H9 (cell line): ENCODE data around the gene TJP3. TPM values are rescaled to one million over a fixed set of nuclear protein-coding genes. Genes with fewer than 3 reads are reported as not detected.

ENCODE experiments used
- DNase-seq: peaks from one replicate; pipeline ENCODE4 v3.0.0-alpha.2; 2017
- H2AFZ ChIP-seq: one replicate; pipeline ENCODE4 v1.6.1; 2013; ENCODE audit warnings: mild to moderate bottlenecking, low read length, control low read depth, moderate library complexity
- H2AK5ac ChIP-seq: 2 replicates; pipeline ENCODE4 v1.6.1; 2013; ENCODE audit warnings: low read length, control low read depth, mixed read lengths; ENCODE audit not compliant: insufficient read length
- H2BK120ac ChIP-seq: one replicate; pipeline ENCODE4 v1.6.1; 2013; ENCODE audit warnings: low read depth, mild to moderate bottlenecking, low read length, control low read depth, inconsistent platforms; ENCODE audit not compliant: poor library complexity, severe bottlenecking
- H2BK12ac ChIP-seq: 2 replicates; pipeline ENCODE4 v1.6.1; 2013; ENCODE audit warnings: low read length, control low read depth, mixed read lengths, low read depth; ENCODE audit not compliant: insufficient read length
- H2BK15ac ChIP-seq: 2 replicates; pipeline ENCODE4 v1.6.1; 2013; ENCODE audit warnings: low read depth, low read length, control low read depth
- H2BK20ac ChIP-seq: one replicate; pipeline ENCODE4 v1.6.1; 2013; ENCODE audit warnings: low read depth, mild to moderate bottlenecking, low read length, control low read depth, inconsistent platforms; ENCODE audit not compliant: poor library complexity, severe bottlenecking
- H2BK5ac ChIP-seq: 2 replicates; pipeline ENCODE4 v1.6.1; 2013; ENCODE audit warnings: low read length, control low read depth, mixed read lengths; ENCODE audit not compliant: insufficient read length
- H3K14ac ChIP-seq: 2 replicates; pipeline ENCODE4 v1.6.1; 2013; ENCODE audit warnings: low read length, control low read depth; ENCODE audit not compliant: insufficient read depth
- H3K18ac ChIP-seq: 2 replicates; pipeline ENCODE4 v1.6.1; 2013; ENCODE audit warnings: low read depth, mild to moderate bottlenecking, mixed read lengths, low read length, control low read depth; ENCODE audit not compliant: insufficient read length
- H3K23ac ChIP-seq: 2 replicates; pipeline ENCODE4 v1.6.1; 2013; ENCODE audit warnings: low read length, control low read depth, mixed read lengths, low read depth; ENCODE audit not compliant: insufficient read length
- H3K23me2 ChIP-seq: 2 replicates; pipeline ENCODE4 v1.6.1; 2013; ENCODE audit warnings: low read depth, mild to moderate bottlenecking, mixed read lengths, low read length, control low read depth; ENCODE audit not compliant: insufficient read length, poor library complexity, severe bottlenecking
- H3K27ac ChIP-seq: 2 replicates; pipeline ENCODE4 v1.5.1; 2013; ENCODE audit warnings: low read length, control low read depth, mixed read lengths, low read depth; ENCODE audit not compliant: insufficient read length
- H3K27me3 ChIP-seq: 2 replicates; pipeline ENCODE4 v1.6.1; 2013; ENCODE audit warnings: low read length, control low read depth, inconsistent platforms; ENCODE audit not compliant: insufficient read depth
- H3K4ac ChIP-seq: 2 replicates; pipeline ENCODE4 v1.6.1; 2013; ENCODE audit warnings: low read depth, mild to moderate bottlenecking, control low read depth, inconsistent platforms, low read length, moderate library complexity
- H3K4me1 ChIP-seq: 2 replicates; pipeline ENCODE4 v1.6.1; 2013; ENCODE audit warnings: low read length, control low read depth, inconsistent platforms; ENCODE audit not compliant: insufficient read depth
- H3K4me2 ChIP-seq: 2 replicates; pipeline ENCODE4 v1.6.1; 2013; ENCODE audit warnings: low read length, control low read depth, mixed read lengths; ENCODE audit not compliant: insufficient read length, insufficient read depth
- H3K56ac ChIP-seq: 2 replicates; pipeline ENCODE4 v1.6.1; 2013; ENCODE audit warnings: low read depth, mild to moderate bottlenecking, mixed read lengths, low read length, control low read depth; ENCODE audit not compliant: insufficient read length
- H3K79me1 ChIP-seq: 2 replicates; pipeline ENCODE4 v1.6.1; 2013; ENCODE audit warnings: low read depth, mild to moderate bottlenecking, moderate library complexity, low read length, control low read depth, inconsistent platforms; ENCODE audit not compliant: insufficient read depth, poor library complexity, severe bottlenecking
- H3K79me2 ChIP-seq: 2 replicates; pipeline ENCODE4 v1.6.1; 2013; ENCODE audit warnings: low read length, control low read depth, inconsistent platforms; ENCODE audit not compliant: insufficient read depth
- H3K9ac ChIP-seq: 2 replicates; pipeline ENCODE4 v1.6.1; 2013; ENCODE audit warnings: low read length, control low read depth, mixed read lengths; ENCODE audit not compliant: insufficient read length; ENCODE audit errors: extremely low read depth
- H3K9me3 ChIP-seq: one replicate; pipeline ENCODE4 v1.6.1; 2013; ENCODE audit warnings: low read depth, low read length, inconsistent platforms; ENCODE audit not compliant: control insufficient read depth
- H3T11ph ChIP-seq: one replicate; pipeline ENCODE4 v1.6.1; 2013; ENCODE audit warnings: mild to moderate bottlenecking, low read length, control low read depth, inconsistent platforms
- H4K20me1 ChIP-seq: one replicate; pipeline ENCODE4 v1.6.1; 2013; ENCODE audit not compliant: control insufficient read depth, insufficient read length, insufficient read depth
- H4K5ac ChIP-seq: 2 replicates; pipeline ENCODE4 v1.6.1; 2013; ENCODE audit warnings: low read depth, mild to moderate bottlenecking, mixed read lengths, low read length, control low read depth; ENCODE audit not compliant: insufficient read length
- H4K8ac ChIP-seq: replicated peaks from 2 replicates; pipeline ENCODE4 v1.6.1; 2013; ENCODE audit warnings: low read length, control low read depth, mixed read lengths, low read depth; ENCODE audit not compliant: insufficient read length
- H4K91ac ChIP-seq: 2 replicates; pipeline ENCODE4 v1.6.1; 2013; ENCODE audit warnings: low read depth, mild to moderate bottlenecking, moderate library complexity, mixed read lengths, low read length, control low read depth; ENCODE audit not compliant: insufficient read length
- H3K27ac Mint-ChIP-seq, 3 experiments: 2 replicates in 2 of 3; 3 replicates in 1 of 3; pipeline ENCODE4 v1.8.0; 2020 to 2021; ENCODE audit warnings: mixed read lengths in 3 of 3, mild to moderate bottlenecking in 1 of 3, moderate library complexity in 1 of 3
- H3K27me3 Mint-ChIP-seq: 2 replicates; pipeline ENCODE4 v1.8.0; 2021; ENCODE audit warnings: low read depth, mild to moderate bottlenecking, moderate library complexity, mixed read lengths
- H3K36me3 Mint-ChIP-seq, 3 experiments: 2 replicates in 2 of 3; 3 replicates in 1 of 3; pipeline ENCODE4 v1.8.0; 2020 to 2021; ENCODE audit warnings: low read depth in 3 of 3, mixed read lengths in 3 of 3; ENCODE audit not compliant: insufficient read depth in 1 of 3
- H3K4me1 Mint-ChIP-seq, 2 experiments: 2 replicates each; pipeline ENCODE4 v1.8.0; 2020; ENCODE audit warnings: mixed read lengths in 2 of 2
- H3K4me3 Mint-ChIP-seq, 2 experiments: 2 replicates in 1 of 2; 3 replicates in 1 of 2; pipeline ENCODE4 v1.8.0; 2020 to 2021; ENCODE audit warnings: mild to moderate bottlenecking in 2 of 2, mixed read lengths in 2 of 2, moderate library complexity in 1 of 2
- H3K9me3 Mint-ChIP-seq, 2 experiments: 2 replicates in 1 of 2; 3 replicates in 1 of 2; pipeline ENCODE4 v1.8.0; 2020; ENCODE audit warnings: mild to moderate bottlenecking in 2 of 2, mixed read lengths in 2 of 2, moderate library complexity in 1 of 2
- CTCF ChIP-seq: fragments of 200-600 bp; sonication (generic); conservative IDR thresholded peaks from 3 replicates; pipeline ENCODE4 v1.8.0; 2021; ENCODE audit warnings: antibody characterized with exemption, mild to moderate bottlenecking
- WGBS: extraction: QIAGEN DNeasy Blood & Tissue Kit; methylation state at CpG from one replicate; pipeline ENCODE4 v1.1.7; 2013; ENCODE audit warnings: missing lambda C conversion rate, low lambda C conversion rate, mixed read lengths; ENCODE audit not compliant: insufficient read length; ENCODE audit errors: extremely low coverage; 5-methylcytosine and 5-hydroxymethylcytosine counted together
- total RNA-seq: library from RNA; stranded (reverse); gene quantifications from 2 replicates; pipeline ENCODE4 v1.2.1, GENCODE V29; 2021

The TJP3 gene
- total RNA-seq, 1 experiment from 2014 or later: 27.3 TPM

DNA sequence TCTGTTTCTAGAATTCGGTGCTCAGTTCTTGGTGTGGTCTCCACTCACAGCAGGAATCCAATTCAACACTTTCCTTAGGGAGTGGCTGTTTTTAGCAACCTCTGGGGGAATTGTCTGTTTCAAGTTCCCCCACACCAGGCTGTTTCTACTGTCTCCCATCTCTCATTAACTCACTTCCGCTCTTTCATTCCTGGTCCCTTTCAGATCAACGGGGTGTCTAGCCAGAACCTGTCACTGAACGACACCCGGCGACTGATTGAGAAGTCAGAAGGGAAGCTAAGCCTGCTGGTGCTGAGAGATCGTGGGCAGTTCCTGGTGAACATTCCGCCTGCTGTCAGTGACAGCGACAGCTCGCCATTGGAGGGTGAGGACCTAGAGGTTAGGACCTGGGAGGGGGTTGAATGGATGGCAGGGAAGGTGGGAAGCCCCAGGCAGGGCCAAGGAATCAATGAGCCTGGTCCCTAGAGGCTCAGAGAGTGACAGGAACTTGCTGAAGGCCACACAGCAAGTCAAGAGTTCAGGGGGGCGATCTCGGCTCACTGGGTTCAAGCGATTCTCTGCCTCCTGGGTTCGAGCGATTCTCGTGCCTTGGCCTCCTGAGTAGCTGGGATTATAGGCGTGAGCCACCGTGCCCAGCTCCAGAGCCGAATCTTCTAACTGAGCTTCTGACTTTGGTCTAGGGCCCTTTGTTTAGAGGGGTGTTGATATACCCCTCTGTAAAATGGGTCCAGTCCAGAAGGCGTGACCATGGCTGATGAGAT lies 25.5 kb downstream of the TJP3 start:
- Histone ChIP-seq H2BK5ac (no peak overlapping the region), H3K79me1 (no peaks in the 10 kb centered on the region), H3K4me2 (no peak overlapping the region), H3K27me3 (no peaks in the 10 kb centered on the region), H4K91ac (no peak overlapping the region), H2AK5ac (no peak overlapping the region), H4K5ac (no peak overlapping the region), H3K27ac (no peak overlapping the region), H3K23me2 (no peaks in the 10 kb centered on the region), H3K79me2 (no peaks in the 10 kb centered on the region), H3K9me3 (no peaks in the 10 kb centered on the region), H2BK15ac (no peak overlapping the region), H2AFZ (no peak overlapping the region), H3K4ac (no peak overlapping the region), H3K4me1 (no peaks in the 10 kb centered on the region), H4K20me1 (no peaks in the 10 kb centered on the region), H2BK12ac (no peak overlapping the region), H3K14ac (no peak overlapping the region), H2BK120ac (no peak overlapping the region), H3K18ac (no peak overlapping the region), H2BK20ac (no peak overlapping the region), H3K56ac (no peak overlapping the region), H3T11ph (no peak overlapping the region), H3K23ac (no peak overlapping the region), H3K9ac (no peak overlapping the region), H4K8ac (no peak overlapping the region)
- Mint-ChIP-seq H3K27me3 (no peaks in the 10 kb centered on the region; the same call in 1 of the 2 replicates), H3K4me1 (peaks cover 6 to 10% of the 10 kb centered on the region in 2 experiments), H3K36me3 (peaks cover 0 to 51% (median 18%) of the 10 kb centered on the region in 3 experiments; a peak in 5 of 7 replicates), H3K4me3 (no peak overlapping the region), H3K9me3 (no peaks in the 10 kb centered on the region), H3K27ac (peak overlapping the region in 1 of 3 experiments; percentile 57; a peak in 2 of 7 replicates)
- WGBS: no CpG with 5 or more reads among the region's 20 CpGs
- TF ChIP-seq CTCF: no peak
- no peak for DNase-seq
